ENCODE data around the gene SEPHS2. TPM values are rescaled to one million over a fixed set of nuclear protein-coding genes. Genes with fewer than 3 reads are reported as not detected.

Gene SEPHS2
- total RNA-seq, 1 donor = 11.4 TPM

- Histone ChIP-seq H3K4me1 (ENCODE audit: insufficient read depth, low read length) (peaks cover 21% of the 10 kb centered on the region), H3K4me3 (ENCODE audit: low read length) (no peak overlapping the region), H3K9me3 (ENCODE audit: low read depth, low read length) (no peaks in the 10 kb centered on the region), H3K27me3 (ENCODE audit: insufficient read depth, low read length) (no peaks in the 10 kb centered on the region)
These were observed 17.6 kb downstream of the SEPHS2 start for GRCh38 chr16:30428055-30428454.

GRCh38 chr16:30421010-30421409 lies 24.7 kb downstream of the SEPHS2 start:
- no peaks in the 10 kb centered on the region for H3K9me3 ChIP-seq (ENCODE audit: low read depth, low read length)

GRCh38 chr16:30418350-30419181 lies 27.1 kb downstream of the SEPHS2 start:
- Histone ChIP-seq H3K9me3 (ENCODE audit: low read depth, low read length) (no peaks in the 10 kb centered on the region), H3K4me1 (ENCODE audit: insufficient read depth, low read length) (peaks cover 18% of the 10 kb centered on the region), H3K4me3 (ENCODE audit: low read length) (peak overlapping the region; percentile 60)

More at GRCh38 chr16:30421010-30421409, 24.7 kb downstream of the SEPHS2 start:
- Histone ChIP-seq H3K27me3 (ENCODE audit: insufficient read depth, low read length) (no peaks in the 10 kb centered on the region), H3K4me1 (ENCODE audit: insufficient read depth, low read length) (peaks cover 18% of the 10 kb centered on the region), H3K4me3 (ENCODE audit: low read length) (no peak overlapping the region)

DNA sequence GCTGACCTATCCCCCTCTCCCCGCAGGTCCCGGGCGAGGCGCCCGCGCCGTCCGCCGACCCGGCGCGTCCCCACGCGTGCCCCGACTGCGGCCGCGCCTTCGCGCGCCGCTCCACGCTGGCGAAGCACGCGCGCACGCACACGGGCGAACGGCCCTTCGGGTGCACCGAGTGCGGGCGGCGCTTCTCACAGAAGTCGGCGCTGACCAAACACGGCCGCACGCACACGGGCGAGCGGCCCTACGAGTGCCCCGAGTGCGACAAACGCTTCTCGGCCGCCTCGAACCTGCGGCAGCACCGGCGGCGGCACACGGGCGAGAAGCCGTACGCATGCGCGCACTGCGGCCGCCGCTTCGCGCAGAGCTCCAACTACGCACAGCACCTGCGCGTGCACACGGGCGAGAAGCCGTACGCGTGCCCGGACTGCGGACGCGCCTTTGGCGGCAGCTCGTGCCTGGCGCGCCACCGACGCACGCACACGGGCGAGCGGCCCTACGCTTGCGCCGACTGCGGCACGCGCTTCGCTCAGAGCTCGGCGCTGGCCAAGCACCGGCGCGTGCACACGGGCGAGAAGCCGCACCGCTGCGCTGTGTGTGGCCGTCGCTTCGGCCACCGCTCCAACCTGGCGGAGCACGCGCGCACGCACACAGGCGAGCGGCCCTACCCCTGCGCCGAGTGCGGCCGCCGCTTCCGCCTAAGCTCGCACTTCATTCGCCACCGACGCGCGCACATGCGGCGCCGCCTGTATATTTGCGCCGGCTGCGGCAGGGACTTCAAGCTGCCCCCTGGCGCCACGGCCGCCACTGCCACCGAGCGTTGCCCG lies 27.9 kb downstream of the SEPHS2 start:
- Histone ChIP-seq H3K27me3 (ENCODE audit: insufficient read depth, low read length) (no peaks in the 10 kb centered on the region), H3K4me3 (ENCODE audit: low read length) (peak overlapping the region; percentile 60), H3K4me1 (ENCODE audit: insufficient read depth, low read length) (peaks cover 18% of the 10 kb centered on the region), H3K9me3 (ENCODE audit: low read depth, low read length) (no peaks in the 10 kb centered on the region)

More at GRCh38 chr16:30418350-30419181, 27.1 kb downstream of the SEPHS2 start:
- H3K27me3 ChIP-seq (ENCODE audit: insufficient read depth, low read length) = no peaks in the 10 kb centered on the region

- no peaks in the 10 kb centered on the region for H3K27me3 ChIP-seq (ENCODE audit: insufficient read depth, low read length)
- no peaks in the 10 kb centered on the region for H3K9me3 ChIP-seq (ENCODE audit: low read depth, low read length)
- H3K4me3 ChIP-seq (ENCODE audit: low read length) = peak overlapping the region; percentile 60
- H3K4me1 ChIP-seq (ENCODE audit: insufficient read depth, low read length) = peaks cover 18% of the 10 kb centered on the region
These were observed 28.8 kb downstream of the SEPHS2 start for GRCh38 chr16:30416624-30417528.

DNA sequence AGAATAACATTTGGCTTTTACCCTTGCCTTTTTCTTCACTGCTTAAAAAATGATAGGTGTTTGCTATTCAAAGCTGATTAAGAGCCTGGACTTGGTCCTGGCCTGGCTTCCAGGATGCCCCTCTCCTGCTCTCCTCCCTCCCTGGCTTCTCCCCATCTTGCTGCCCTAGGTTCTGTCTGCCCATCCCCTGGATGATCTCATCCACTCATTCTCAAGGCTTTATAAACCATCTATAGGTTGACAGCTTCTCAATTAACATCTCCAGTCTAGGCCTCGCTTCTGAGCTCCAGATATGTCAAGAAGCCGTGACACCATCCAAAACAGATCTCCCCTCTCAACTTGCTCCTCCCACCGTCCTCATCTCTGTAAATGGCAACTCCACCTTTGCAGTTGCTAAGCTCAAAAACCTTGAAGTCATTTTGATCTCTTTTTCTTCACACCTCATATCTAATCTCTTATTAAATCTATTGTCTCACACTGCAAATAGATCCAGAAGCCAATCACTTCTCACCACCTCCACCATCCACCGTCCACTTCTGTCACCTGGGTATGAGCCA lies 29.5 kb downstream of the SEPHS2 start:
- Histone ChIP-seq H3K4me1 (ENCODE audit: insufficient read depth, low read length) (peaks cover 18% of the 10 kb centered on the region), H3K9me3 (ENCODE audit: low read depth, low read length) (no peaks in the 10 kb centered on the region), H3K27me3 (ENCODE audit: insufficient read depth, low read length) (no peaks in the 10 kb centered on the region), H3K4me3 (ENCODE audit: low read length) (no peak overlapping the region)

- H3K4me3 ChIP-seq (ENCODE audit: low read length) = no peak overlapping the region
- no peaks in the 10 kb centered on the region for H3K27me3 ChIP-seq (ENCODE audit: insufficient read depth, low read length)
- no peaks in the 10 kb centered on the region for H3K9me3 ChIP-seq (ENCODE audit: low read depth, low read length)
- peaks cover 24% of the 10 kb centered on the region for H3K4me1 ChIP-seq (ENCODE audit: insufficient read depth, low read length)
These were observed 31.5 kb downstream of the SEPHS2 start for GRCh38 chr16:30414159-30414558.

DNA sequence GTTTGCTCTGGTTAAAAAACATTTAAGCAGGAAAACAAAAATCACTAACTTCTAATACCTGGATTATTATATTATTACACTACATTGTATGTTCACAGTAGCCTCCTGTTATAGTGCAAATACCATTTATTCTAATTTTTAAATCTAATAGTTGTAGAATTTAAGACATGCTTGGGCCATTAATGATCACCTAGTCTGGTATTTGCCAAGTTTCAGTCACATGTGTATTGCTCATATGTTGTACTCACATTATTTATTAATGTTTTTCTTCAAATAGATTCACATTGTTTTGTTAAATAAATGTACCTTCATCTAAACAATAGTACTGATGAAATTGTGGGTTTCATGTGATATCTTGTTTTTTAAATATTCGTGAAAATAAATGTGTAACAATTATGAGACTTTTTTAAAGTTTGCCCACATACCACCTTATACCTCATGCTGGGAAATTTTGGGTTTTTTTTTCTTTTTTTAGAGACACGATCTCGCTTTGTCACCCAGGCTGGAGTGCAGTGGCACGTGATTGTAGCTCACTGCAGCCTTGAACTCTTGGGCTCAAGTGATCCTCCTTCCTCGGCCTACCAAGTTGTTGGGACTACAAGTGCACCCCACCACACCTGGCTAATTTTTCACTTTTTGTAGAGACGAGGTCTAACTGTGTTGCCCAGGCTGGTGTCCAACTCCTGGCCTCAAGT lies 32.4 kb downstream of the SEPHS2 start:
- H3K4me3 ChIP-seq (ENCODE audit: low read length) = no peak overlapping the region
- no peaks in the 10 kb centered on the region for H3K27me3 ChIP-seq (ENCODE audit: insufficient read depth, low read length)
- H3K9me3 ChIP-seq (ENCODE audit: low read depth, low read length) = no peaks in the 10 kb centered on the region
- H3K4me1 ChIP-seq (ENCODE audit: insufficient read depth, low read length) = peaks cover 22% of the 10 kb centered on the region

GRCh38 chr16:30409125-30410060 lies 36.3 kb downstream of the SEPHS2 start:
- peaks cover 20% of the 10 kb centered on the region for H3K4me1 ChIP-seq (ENCODE audit: insufficient read depth, low read length)
- H3K4me3 ChIP-seq (ENCODE audit: low read length) = no peak overlapping the region
- H3K27me3 ChIP-seq (ENCODE audit: insufficient read depth, low read length) = no peaks in the 10 kb centered on the region
- no peaks in the 10 kb centered on the region for H3K9me3 ChIP-seq (ENCODE audit: low read depth, low read length)

DNA sequence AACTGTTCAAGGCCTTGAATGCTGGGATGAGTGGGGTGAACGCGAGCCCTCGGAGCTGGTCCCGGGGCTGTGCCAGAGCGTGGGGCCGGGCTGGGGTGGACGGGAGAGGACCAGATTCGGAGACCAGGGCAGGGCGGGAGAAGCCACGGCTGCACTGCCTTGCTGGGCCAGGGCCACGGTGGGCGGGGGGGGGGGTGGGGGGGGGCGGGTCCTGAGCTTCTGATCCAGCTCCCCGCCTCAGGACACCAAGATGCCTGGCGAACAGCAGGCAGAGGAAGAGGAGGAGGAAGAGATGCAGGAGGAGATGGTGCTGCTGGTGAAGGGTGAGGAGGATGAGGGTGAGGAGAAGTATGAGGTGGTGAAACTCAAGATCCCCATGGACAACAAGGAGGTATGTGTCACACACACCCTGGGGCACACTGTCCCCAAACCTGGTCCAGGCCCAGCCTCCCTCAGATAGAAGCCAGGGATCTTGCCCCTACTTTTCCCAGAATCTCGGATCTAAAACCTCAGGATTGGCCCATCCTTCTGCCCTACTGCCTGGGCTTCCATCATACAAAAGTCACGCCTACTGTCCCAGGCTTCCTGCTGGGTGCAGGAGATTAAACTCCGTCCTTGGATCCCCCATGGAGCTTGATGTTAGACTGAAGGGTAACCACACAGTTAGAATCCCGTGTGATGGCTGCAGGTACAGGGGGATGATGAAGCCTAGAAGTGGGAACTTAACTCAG lies 37.7 kb downstream of the SEPHS2 start:
- H3K27me3 ChIP-seq (ENCODE audit: insufficient read depth, low read length) = no peaks in the 10 kb centered on the region
- H3K9me3 ChIP-seq (ENCODE audit: low read depth, low read length) = no peaks in the 10 kb centered on the region
- peaks cover 25% of the 10 kb centered on the region for H3K4me1 ChIP-seq (ENCODE audit: insufficient read depth, low read length)
- peak overlapping the region; percentile 50 for H3K4me3 ChIP-seq (ENCODE audit: low read length)

GRCh38 chr16:30407102-30407803 lies 38.4 kb downstream of the SEPHS2 start, which contains the start of gene ZNF771:
ZNF771 (plus strand) TSS chr16:30407606; CDS start chr16:30408054, 448 bp downstream.
- Histone ChIP-seq H3K9me3 (ENCODE audit: low read depth, low read length) (no peaks in the 10 kb centered on the region), H3K4me3 (ENCODE audit: low read length) (peak within 1 kb of the TSS; percentile 50), H3K27me3 (ENCODE audit: insufficient read depth, low read length) (no peaks in the 10 kb centered on the region), H3K4me1 (ENCODE audit: insufficient read depth, low read length) (peaks cover 27% of the 10 kb centered on the region)

DNA sequence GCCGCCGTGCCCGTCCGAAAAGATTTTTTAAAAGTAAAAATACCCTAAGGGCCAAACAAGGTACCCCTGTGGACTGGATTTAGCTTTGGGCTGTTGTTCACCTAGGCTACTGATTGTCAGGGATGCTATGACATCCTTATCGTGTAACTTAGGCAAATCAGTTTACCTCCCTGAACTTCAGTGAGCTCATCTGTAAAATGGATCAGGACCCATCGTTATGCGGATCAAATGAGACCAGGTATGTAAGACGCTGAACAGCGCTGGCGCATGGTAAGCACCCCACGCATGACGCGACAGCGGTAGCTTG lies 38.9 kb downstream of the SEPHS2 start:
- Histone ChIP-seq H3K4me1 (ENCODE audit: insufficient read depth, low read length) (peaks cover 27% of the 10 kb centered on the region), H3K9me3 (ENCODE audit: low read depth, low read length) (no peaks in the 10 kb centered on the region), H3K27me3 (ENCODE audit: insufficient read depth, low read length) (no peaks in the 10 kb centered on the region), H3K4me3 (ENCODE audit: low read length) (peak overlapping the region; percentile 50)
